GM19452 (cell line): ENCODE data around the gene STIM2.

ENCODE experiments used
- ATAC-seq: cut with Tn5 transposase; IDR thresholded peaks from one replicate; pipeline ENCODE4 v1.9.1; 2021; ENCODE audit not compliant: unreplicated experiment

The STIM2 gene

GRCh38 chr4:26996745-26997144 lies 136.1 kb downstream of the STIM2 start:
- ATAC-seq, result no peak

- no peak for ATAC-seq
Measured at GRCh38 chr4:26999689-27000088, 139.0 kb downstream of the STIM2 start.

GRCh38 chr4:27000122-27000521 lies 139.5 kb downstream of the STIM2 start:
- no peak for ATAC-seq

DNA sequence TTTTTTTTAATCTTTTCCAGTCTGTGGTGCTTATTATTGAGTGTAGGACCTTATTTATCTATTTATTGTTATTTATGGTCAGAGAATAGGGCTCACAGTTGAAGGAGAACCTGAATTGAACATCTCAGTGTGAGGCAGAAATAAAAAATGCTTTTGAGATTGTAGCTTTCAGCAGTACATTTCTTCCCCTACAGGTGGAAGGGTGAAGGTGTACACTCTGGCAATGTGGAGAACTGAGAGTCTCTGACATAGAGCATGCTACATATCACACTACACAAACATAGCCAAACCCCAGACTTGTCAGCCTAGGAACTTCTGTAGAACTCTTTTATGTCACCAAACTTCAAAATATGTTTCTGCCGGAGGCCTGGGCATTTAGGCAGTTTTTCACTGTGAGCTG lies 140.2 kb downstream of the STIM2 start:
- ATAC-seq, result peak; percentile 81

- ATAC-seq, result no peak
Measured at GRCh38 chr4:27001398-27002164, 140.9 kb downstream of the STIM2 start.

- no peak for ATAC-seq
Measured at GRCh38 chr4:27003642-27004113, 143.0 kb downstream of the STIM2 start.

DNA sequence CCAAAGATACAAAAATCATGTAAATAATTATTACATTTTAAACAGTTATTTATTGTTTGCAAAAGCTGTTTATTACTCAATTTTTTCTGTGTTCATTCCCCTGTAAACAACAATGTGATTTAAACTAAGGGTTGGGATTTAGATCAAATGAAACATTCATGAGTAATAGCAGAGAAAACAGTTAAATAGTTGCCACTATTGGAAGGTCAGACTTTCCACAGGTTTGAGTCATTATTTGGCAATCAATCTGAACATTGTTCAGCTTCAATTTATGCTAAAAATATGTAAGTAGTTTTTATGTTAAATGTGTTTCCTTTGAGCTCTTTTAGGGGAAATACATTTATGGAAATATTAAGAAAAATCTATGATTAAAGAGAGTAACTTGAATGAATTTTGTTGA lies 144.9 kb downstream of the STIM2 start:
- ATAC-seq, result no peak

- ATAC-seq, result no peak
Measured at GRCh38 chr4:27005905-27006590, 145.4 kb downstream of the STIM2 start.

DNA sequence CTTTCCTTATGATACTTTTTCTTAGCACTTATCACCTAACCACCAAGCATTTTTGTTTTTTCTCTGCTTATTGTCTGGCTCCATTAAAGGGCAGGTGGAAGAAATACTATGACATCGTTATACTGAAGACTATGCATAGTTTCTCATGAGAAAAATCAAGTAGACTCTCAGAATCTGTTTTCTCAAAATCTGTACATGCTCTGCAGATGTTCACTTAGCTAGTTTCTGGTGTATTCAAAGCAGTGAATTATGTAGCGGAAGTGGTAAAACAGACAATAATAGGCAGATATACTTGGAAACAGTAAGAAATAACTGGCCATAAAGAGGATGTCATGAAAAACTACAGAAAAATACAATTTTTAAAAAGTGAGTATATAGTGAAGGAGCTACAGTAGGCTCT lies 146.0 kb downstream of the STIM2 start:
- no peak for ATAC-seq

DNA sequence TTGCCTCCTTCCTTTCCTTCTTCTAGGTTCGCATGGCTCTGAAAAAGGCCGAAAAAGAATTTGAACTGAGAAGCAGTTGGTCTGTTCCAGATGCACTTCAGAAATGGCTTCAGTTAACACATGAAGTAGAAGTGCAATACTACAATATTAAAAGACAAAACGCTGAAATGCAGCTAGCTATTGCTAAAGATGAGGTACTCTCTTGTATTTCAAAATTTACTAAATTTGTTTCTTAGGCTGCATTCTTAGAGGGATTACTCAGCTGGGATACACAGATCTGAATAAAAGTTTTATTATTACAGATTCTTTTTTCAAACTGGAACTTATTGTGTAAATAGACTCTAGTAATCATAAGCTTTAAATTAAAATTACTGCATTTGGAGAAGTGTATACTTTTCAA lies 146.9 kb downstream of the STIM2 start:
- no peak for ATAC-seq

- no peak for ATAC-seq
Measured at GRCh38 chr4:27008679-27009078, 148.0 kb downstream of the STIM2 start.

- no peak for ATAC-seq
Measured at GRCh38 chr4:27009539-27009938, 148.9 kb downstream of the STIM2 start.

GRCh38 chr4:27010334-27010940 lies 149.8 kb downstream of the STIM2 start:
- peak; percentile 85 for ATAC-seq

- ATAC-seq, result no peak
Measured at GRCh38 chr4:27011401-27011800, 150.8 kb downstream of the STIM2 start.

DNA sequence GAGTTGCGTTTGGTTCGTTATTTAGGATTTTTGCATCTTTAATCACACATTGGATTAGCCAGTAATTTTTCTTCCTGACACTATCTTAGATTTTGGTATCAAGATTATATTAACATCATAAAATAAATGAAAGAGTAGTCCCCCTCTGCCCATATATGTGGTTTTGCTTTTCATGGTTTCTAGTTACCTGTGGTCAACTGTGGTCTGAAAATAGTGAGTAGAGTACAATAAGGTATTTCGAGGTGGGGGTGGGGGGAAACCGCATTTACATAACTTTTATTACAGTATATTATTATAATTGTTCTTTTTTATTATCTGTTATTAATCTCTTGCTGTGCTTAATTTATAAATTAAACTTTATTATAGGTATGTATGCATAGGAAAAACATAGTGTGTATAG lies 152.4 kb downstream of the STIM2 start:
- ATAC-seq, result no peak

- ATAC-seq, result no peak
Measured at GRCh38 chr4:27016551-27016950, 155.9 kb downstream of the STIM2 start.

DNA sequence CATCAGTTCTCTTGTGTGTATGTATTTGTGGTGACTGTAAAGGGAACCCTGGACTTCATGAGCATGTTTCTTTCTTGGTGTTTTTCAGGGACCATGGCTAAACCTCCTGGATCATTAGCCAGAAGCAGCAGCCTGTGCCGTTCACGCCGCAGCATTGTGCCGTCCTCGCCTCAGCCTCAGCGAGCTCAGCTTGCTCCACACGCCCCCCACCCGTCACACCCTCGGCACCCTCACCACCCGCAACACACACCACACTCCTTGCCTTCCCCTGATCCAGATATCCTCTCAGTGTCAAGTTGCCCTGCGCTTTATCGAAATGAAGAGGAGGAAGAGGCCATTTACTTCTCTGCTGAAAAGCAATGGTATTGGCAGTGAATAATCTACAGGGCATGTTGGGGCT lies 157.0 kb downstream of the STIM2 start:
- no peak for ATAC-seq

DNA sequence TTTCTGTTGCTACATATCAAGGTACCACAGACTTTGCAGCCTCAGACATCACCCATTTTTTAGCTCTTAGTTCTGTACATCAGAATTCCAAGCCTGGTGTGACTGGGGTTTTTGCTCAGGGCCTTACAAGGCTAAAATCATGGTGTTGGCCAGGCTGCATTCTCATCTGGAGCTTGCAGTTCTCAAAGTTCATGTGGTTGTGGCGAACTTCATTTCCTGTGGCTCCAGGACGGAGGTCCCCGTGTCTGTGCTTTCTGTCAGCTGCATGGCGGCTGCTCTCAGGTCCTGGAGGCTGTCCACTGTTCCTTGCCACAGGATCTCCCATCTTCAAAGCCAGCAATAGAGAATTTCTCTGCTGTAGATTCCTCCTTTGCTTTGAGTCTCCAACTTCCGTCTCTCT lies 157.4 kb downstream of the STIM2 start:
- no peak for ATAC-seq

- ATAC-seq, result no peak
Measured at GRCh38 chr4:27018910-27019309, 158.3 kb downstream of the STIM2 start.

- no peak for ATAC-seq
Measured at GRCh38 chr4:27019766-27020165, 159.1 kb downstream of the STIM2 start.

DNA sequence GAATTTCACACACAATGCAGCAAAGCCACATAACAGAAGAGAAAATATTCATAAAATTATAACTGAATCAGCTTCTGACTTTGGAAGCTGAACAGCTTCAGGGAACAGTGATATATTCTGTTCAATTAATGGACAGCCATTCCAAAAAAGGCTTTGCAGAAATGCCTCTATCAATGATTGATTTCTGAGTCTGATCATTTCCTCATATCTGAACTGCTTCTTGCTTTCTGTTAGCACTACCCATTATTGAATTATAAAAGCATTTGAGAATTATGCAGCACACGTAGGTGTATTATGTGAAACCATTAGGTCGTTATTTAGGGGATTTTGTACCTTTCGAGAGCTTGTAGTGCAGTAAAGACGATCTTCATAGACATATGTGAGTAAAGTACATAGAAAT lies 159.6 kb downstream of the STIM2 start:
- no peak for ATAC-seq

- no peak for ATAC-seq
Measured at GRCh38 chr4:27020603-27021002, 160.0 kb downstream of the STIM2 start.
